Mesendoderm (in vitro differentiated cells): ENCODE measurements around the gene KRT5.

ENCODE experiments used
- DNase-seq: peaks from one replicate; pipeline ENCODE4 v3.0.0; 2013
- H2AK5ac ChIP-seq: 2 replicates; pipeline ENCODE4 v1.6.1; 2013; ENCODE audit warnings: low read length, inconsistent platforms
- H2BK120ac ChIP-seq: 2 replicates; pipeline ENCODE4 v1.6.1; 2013; ENCODE audit warnings: low read depth, mild to moderate bottlenecking, low read length, moderate library complexity, mixed read lengths
- H2BK15ac ChIP-seq: replicated peaks from 2 replicates; pipeline ENCODE4 v1.6.1; 2013; ENCODE audit warnings: low read depth, mild to moderate bottlenecking, moderate library complexity
- H2BK5ac ChIP-seq: 2 replicates; pipeline ENCODE4 v1.6.1; 2013; ENCODE audit warnings: low read length, inconsistent platforms
- H3K18ac ChIP-seq: 2 replicates; pipeline ENCODE4 v1.6.1; 2013; ENCODE audit warnings: mild to moderate bottlenecking, low read length, mixed read lengths
- H3K23ac ChIP-seq: one replicate; pipeline ENCODE4 v1.6.1; 2013; ENCODE audit warnings: low read length
- H3K27ac ChIP-seq: 2 replicates; pipeline ENCODE4 v1.5.1; 2013; ENCODE audit warnings: low read depth, mild to moderate bottlenecking, inconsistent platforms, low read length, moderate library complexity
- H3K27me3 ChIP-seq: 2 replicates; pipeline ENCODE4 v1.6.1; 2013; ENCODE audit warnings: low read length, control low read depth, mild to moderate bottlenecking, inconsistent platforms; ENCODE audit not compliant: insufficient read depth, poor library complexity
- H3K36me3 ChIP-seq: 2 replicates; pipeline ENCODE4 v1.6.1; 2013; ENCODE audit warnings: low read length, inconsistent platforms; ENCODE audit not compliant: control insufficient read depth, insufficient read depth
- H3K4ac ChIP-seq: one replicate; pipeline ENCODE4 v1.6.1; 2013; ENCODE audit warnings: low read depth, mild to moderate bottlenecking, low read length, moderate library complexity
- H3K4me1 ChIP-seq: 2 replicates; pipeline ENCODE4 v1.6.1; 2013; ENCODE audit warnings: low read depth, low read length, inconsistent platforms; ENCODE audit not compliant: control insufficient read depth
- H3K4me2 ChIP-seq: 2 replicates; pipeline ENCODE4 v1.6.1; 2013; ENCODE audit warnings: low read length
- H3K4me3 ChIP-seq: 2 replicates; pipeline ENCODE4 v1.5.1; 2013; ENCODE audit warnings: mild to moderate bottlenecking, low read length
- H3K56ac ChIP-seq: one replicate; pipeline ENCODE4 v1.6.1; 2013; ENCODE audit warnings: low read length
- H3K79me1 ChIP-seq: 2 replicates; pipeline ENCODE4 v1.6.1; 2013; ENCODE audit warnings: low read length, inconsistent platforms
- H3K79me2 ChIP-seq: 2 replicates; pipeline ENCODE4 v1.6.1; 2013; ENCODE audit warnings: mild to moderate bottlenecking, low read length; ENCODE audit not compliant: control insufficient read depth, insufficient read depth
- H3K9ac ChIP-seq: 2 replicates; pipeline ENCODE4 v1.6.1; 2013; ENCODE audit warnings: low read length, inconsistent platforms
- H4K5ac ChIP-seq: one replicate; pipeline ENCODE4 v1.6.1; 2013; ENCODE audit warnings: low read length
- H4K8ac ChIP-seq: one replicate; pipeline ENCODE4 v1.6.1; 2013; ENCODE audit warnings: low read depth, mild to moderate bottlenecking, control low read depth, low read length, moderate library complexity
- WGBS: extraction: QIAGEN DNeasy Blood & Tissue Kit; methylation state at CpG from one replicate; pipeline ENCODE4 v1.1.7; 2013; ENCODE audit warnings: low lambda C conversion rate, missing lambda C conversion rate; ENCODE audit not compliant: insufficient coverage; ENCODE audit errors: extremely low coverage; 5-methylcytosine and 5-hydroxymethylcytosine counted together

KRT5 gene

GRCh38 chr12:52559979-52560378, 39.8 kb upstream of the KRT5 start:
- no peak overlapping the region for H4K5ac ChIP-seq
- H3K4ac ChIP-seq = no peak overlapping the region
- no peak overlapping the region for H2AK5ac ChIP-seq
- H3K23ac ChIP-seq = no peak overlapping the region
- no peak overlapping the region for H3K56ac ChIP-seq
- H3K18ac ChIP-seq = no peak overlapping the region
- no peak overlapping the region for H2BK5ac ChIP-seq
- H2BK120ac ChIP-seq = no peak overlapping the region
- H3K27ac ChIP-seq = no peak overlapping the region
- H3K4me2 ChIP-seq = no peak overlapping the region
- no CpG with 5 or more reads among the region's 4 CpGs for WGBS
- no peaks in the 10 kb centered on the region for H3K36me3 ChIP-seq
- no peaks in the 10 kb centered on the region for H3K79me1 ChIP-seq
- H3K27me3 ChIP-seq = no peaks in the 10 kb centered on the region
- H4K8ac ChIP-seq = no peak overlapping the region
- no peak overlapping the region for H3K9ac ChIP-seq
- no peak overlapping the region for H2BK15ac ChIP-seq
- peaks cover 2% of the 10 kb centered on the region for H3K4me1 ChIP-seq
- no peaks in the 10 kb centered on the region for H3K79me2 ChIP-seq
- no peak for DNase-seq
- no peak overlapping the region for H3K4me3 ChIP-seq

GRCh38 chr12:52558781-52559445, 38.7 kb upstream of the KRT5 start:
- no peak overlapping the region for H2AK5ac ChIP-seq
- H3K79me1 ChIP-seq = no peaks in the 10 kb centered on the region
- no peak overlapping the region for H3K27ac ChIP-seq
- H3K56ac ChIP-seq = no peak overlapping the region
- no peak overlapping the region for H3K18ac ChIP-seq
- H3K9ac ChIP-seq = no peak overlapping the region
- DNase-seq = no peak
- no peak overlapping the region for H3K23ac ChIP-seq
- no peak overlapping the region for H3K4me2 ChIP-seq
- no peak overlapping the region for H2BK15ac ChIP-seq
- no peaks in the 10 kb centered on the region for H3K36me3 ChIP-seq
- H3K27me3 ChIP-seq = no peaks in the 10 kb centered on the region
- H4K8ac ChIP-seq = no peak overlapping the region
- H2BK5ac ChIP-seq = no peak overlapping the region
- no peak overlapping the region for H3K4ac ChIP-seq
- H3K4me1 ChIP-seq = peaks cover 2% of the 10 kb centered on the region
- no peak overlapping the region for H2BK120ac ChIP-seq
- no peaks in the 10 kb centered on the region for H3K79me2 ChIP-seq
- no CpG with 5 or more reads among the region's 8 CpGs for WGBS
- no peak overlapping the region for H3K4me3 ChIP-seq
- no peak overlapping the region for H4K5ac ChIP-seq

- DNase-seq = no peak
- H3K27me3 ChIP-seq = no peaks in the 10 kb centered on the region
- no peak overlapping the region for H2BK15ac ChIP-seq
- no peak overlapping the region for H2AK5ac ChIP-seq
- H3K79me1 ChIP-seq = no peaks in the 10 kb centered on the region
- no peak overlapping the region for H4K8ac ChIP-seq
- no peak overlapping the region for H3K23ac ChIP-seq
- no peak overlapping the region for H3K4ac ChIP-seq
- WGBS = no CpG with 5 or more reads among the region's 2 CpGs
- H2BK5ac ChIP-seq = no peak overlapping the region
- H3K4me3 ChIP-seq = no peak overlapping the region
- no peak overlapping the region for H4K5ac ChIP-seq
- H3K79me2 ChIP-seq = no peaks in the 10 kb centered on the region
- H3K4me2 ChIP-seq = no peak overlapping the region
- H3K4me1 ChIP-seq = peaks cover 2% of the 10 kb centered on the region
- no peaks in the 10 kb centered on the region for H3K36me3 ChIP-seq
- H2BK120ac ChIP-seq = no peak overlapping the region
- H3K18ac ChIP-seq = no peak overlapping the region
- H3K56ac ChIP-seq = no peak overlapping the region
- no peak overlapping the region for H3K27ac ChIP-seq
- H3K9ac ChIP-seq = no peak overlapping the region
Measured at GRCh38 chr12:52557476-52557875, 37.3 kb upstream of the KRT5 start.

GRCh38 chr12:52555577-52555976, 35.4 kb upstream of the KRT5 start:
- no CpG with 5 or more reads among the region's 6 CpGs for WGBS
- no peaks in the 10 kb centered on the region for H3K27me3 ChIP-seq
- H2BK5ac ChIP-seq = no peak overlapping the region

GRCh38 chr12:52552681-52553195, 32.5 kb upstream of the KRT5 start, which contains the start of gene KRT71:
KRT71 (minus strand) TSS chr12:52553145; CDS start chr12:52553077, 68 bp downstream.
- Histone ChIP-seq H3K56ac (no peak within 1 kb of the TSS), H3K4ac (no peak within 1 kb of the TSS), H3K4me3 (no peak within 1 kb of the TSS), H3K23ac (no peak within 1 kb of the TSS), H3K36me3 (no peaks in the 10 kb centered on the region), H3K79me2 (no peaks in the 10 kb centered on the region), H2BK5ac (no peak within 1 kb of the TSS), H3K18ac (no peak within 1 kb of the TSS), H3K9ac (no peak within 1 kb of the TSS), H2BK120ac (no peak within 1 kb of the TSS), H2BK15ac (no peak within 1 kb of the TSS), H3K4me2 (no peak within 1 kb of the TSS), H4K8ac (no peak within 1 kb of the TSS), H3K4me1 (peaks cover 2% of the 10 kb centered on the region), H2AK5ac (no peak within 1 kb of the TSS), H4K5ac (no peak within 1 kb of the TSS), H3K79me1 (no peaks in the 10 kb centered on the region), H3K27ac (no peak within 1 kb of the TSS), H3K27me3 (no peaks in the 10 kb centered on the region)
- no peak for DNase-seq
- no CpG with 5 or more reads among the region's 14 CpGs for WGBS

More at GRCh38 chr12:52555577-52555976, 35.4 kb upstream of the KRT5 start:
- no peak overlapping the region for H3K27ac ChIP-seq
- H3K9ac ChIP-seq = no peak overlapping the region
- H3K79me2 ChIP-seq = no peaks in the 10 kb centered on the region
- H3K4me1 ChIP-seq = peaks cover 2% of the 10 kb centered on the region
- H2BK120ac ChIP-seq = no peak overlapping the region
- no peak overlapping the region for H2BK15ac ChIP-seq
- H3K79me1 ChIP-seq = no peaks in the 10 kb centered on the region
- H2AK5ac ChIP-seq = no peak overlapping the region
- H3K36me3 ChIP-seq = no peaks in the 10 kb centered on the region
- H4K8ac ChIP-seq = no peak overlapping the region
- peak; percentile 53 for DNase-seq
- H3K18ac ChIP-seq = no peak overlapping the region
- H4K5ac ChIP-seq = no peak overlapping the region
- no peak overlapping the region for H3K4me2 ChIP-seq
- H3K4me3 ChIP-seq = no peak overlapping the region
- no peak overlapping the region for H3K23ac ChIP-seq
- no peak overlapping the region for H3K56ac ChIP-seq
- H3K4ac ChIP-seq = no peak overlapping the region

GRCh38 chr12:52552055-52552454, 31.9 kb upstream of the KRT5 start:
- H3K18ac ChIP-seq = no peak overlapping the region
- no peak overlapping the region for H3K4me3 ChIP-seq
- H3K27me3 ChIP-seq = no peaks in the 10 kb centered on the region
- H3K4ac ChIP-seq = no peak overlapping the region
- H2BK15ac ChIP-seq = no peak overlapping the region
- H3K36me3 ChIP-seq = no peaks in the 10 kb centered on the region
- no peak overlapping the region for H2BK120ac ChIP-seq
- H3K79me2 ChIP-seq = no peaks in the 10 kb centered on the region
- H3K56ac ChIP-seq = no peak overlapping the region
- no peak overlapping the region for H3K27ac ChIP-seq
- no peak overlapping the region for H3K4me2 ChIP-seq
- H3K23ac ChIP-seq = no peak overlapping the region
- no peak overlapping the region for H4K5ac ChIP-seq
- DNase-seq = no peak
- H3K79me1 ChIP-seq = no peaks in the 10 kb centered on the region
- peaks cover 2% of the 10 kb centered on the region for H3K4me1 ChIP-seq
- WGBS = no CpG with 5 or more reads among the region's 5 CpGs
- no peak overlapping the region for H3K9ac ChIP-seq
- H2BK5ac ChIP-seq = no peak overlapping the region
- no peak overlapping the region for H4K8ac ChIP-seq
- no peak overlapping the region for H2AK5ac ChIP-seq
